AG04450 (cell line): ENCODE results near the gene KCND3. TPM values are rescaled to one million over a fixed set of nuclear protein-coding genes. Genes with fewer than 3 reads are reported as not detected.

Experiments
- CTCF ChIA-PET: fragments of 300-600, 350-600 bp; formaldehyde crosslinking; extraction: SDS; loops from one replicate; lab custom pipeline; 2022; ENCODE audit warnings: antibody characterized with exemption, inconsistent platforms; lab: Charles Lee
- POLR2A ChIA-PET: fragments of 350-600 bp; formaldehyde crosslinking; extraction: SDS; loops from one replicate; lab custom pipeline; 2021; ENCODE audit warnings: antibody characterized with exemption, inconsistent platforms; lab: Yijun Ruan, JAX
- DNase-seq: peaks from one replicate; pipeline ENCODE4 v3.0.0-alpha.2; 2011; ENCODE audit warnings: low read depth, low spot score
- H3K27ac ChIP-seq: one replicate; pipeline ENCODE4 v1.5.1; 2012; ENCODE audit warnings: low read depth, low read length, control low read depth
- H3K27me3 ChIP-seq: one replicate; pipeline ENCODE4 v1.6.0; 2012; ENCODE audit warnings: low read length; ENCODE audit not compliant: control insufficient read depth, insufficient read depth
- H3K4me3 ChIP-seq: 2 replicates; pipeline ENCODE4 v1.5.1; 2011; ENCODE audit warnings: mild to moderate bottlenecking, low read depth, low read length, control low read depth
- H3K9me3 ChIP-seq: 2 replicates; pipeline ENCODE4 v1.5.1; 2012; ENCODE audit warnings: low read length; ENCODE audit not compliant: control insufficient read depth, insufficient read depth
- polyA plus RNA-seq: library from polyadenylated mRNA; depleted of rRNA; stranded (reverse); fragments of >200 nt; gene quantifications from 2 replicates; pipeline ENCODE4 v1.2.3, GENCODE V29; 2011
- TF ChIP-seq, protein P1 (sequence below): IDR thresholded peaks from 2 replicates; pipeline ENCODE4 v1.5.1; 2011; ENCODE audit warnings: low read depth, low read length, control low read depth, inconsistent platforms

KCND3 gene
- polyA plus RNA-seq, 1 experiment: 0.02 TPM

DNA sequence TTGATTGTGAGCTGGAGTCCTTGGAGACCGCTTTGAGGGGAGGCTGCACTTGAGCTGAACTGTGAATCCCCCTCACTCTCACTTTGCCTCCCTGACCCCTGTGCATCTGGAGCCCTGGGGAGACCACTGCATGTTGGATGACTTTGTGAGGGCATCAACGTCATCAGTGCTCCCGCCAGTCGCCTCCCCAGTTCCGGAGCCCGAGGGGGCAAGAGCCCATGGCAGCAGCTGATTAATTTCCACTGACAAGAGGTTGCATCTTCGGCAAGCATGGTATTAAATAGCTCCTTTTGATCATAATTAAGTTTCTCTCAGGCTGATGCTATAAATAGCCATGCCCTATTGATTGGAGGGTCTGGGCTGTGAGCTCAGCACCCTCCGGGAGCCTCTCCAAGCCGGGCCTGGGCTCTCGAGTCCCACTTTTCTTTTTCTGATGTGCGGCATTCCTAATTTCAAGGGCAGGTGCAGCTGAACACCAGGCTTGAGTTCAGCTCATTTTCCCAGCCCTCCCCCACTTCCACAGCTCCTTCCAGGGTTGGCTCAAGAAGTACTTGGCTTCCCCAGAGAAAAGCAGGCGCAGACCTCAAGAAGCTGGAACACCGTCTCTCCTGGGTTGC is 33.2 kb downstream of the KCND3 start:
- H3K27ac ChIP-seq: no peak overlapping the region
- ChIA-PET CTCF (no interaction called here), POLR2A (no interaction called here)
- H3K27me3 ChIP-seq: peaks cover 2% of the 10 kb centered on the region
- H3K9me3 ChIP-seq: no peaks in the 10 kb centered on the region
- H3K4me3 ChIP-seq: no peak overlapping the region
- no peak for DNase-seq
- TF ChIP-seq, protein P1, sequence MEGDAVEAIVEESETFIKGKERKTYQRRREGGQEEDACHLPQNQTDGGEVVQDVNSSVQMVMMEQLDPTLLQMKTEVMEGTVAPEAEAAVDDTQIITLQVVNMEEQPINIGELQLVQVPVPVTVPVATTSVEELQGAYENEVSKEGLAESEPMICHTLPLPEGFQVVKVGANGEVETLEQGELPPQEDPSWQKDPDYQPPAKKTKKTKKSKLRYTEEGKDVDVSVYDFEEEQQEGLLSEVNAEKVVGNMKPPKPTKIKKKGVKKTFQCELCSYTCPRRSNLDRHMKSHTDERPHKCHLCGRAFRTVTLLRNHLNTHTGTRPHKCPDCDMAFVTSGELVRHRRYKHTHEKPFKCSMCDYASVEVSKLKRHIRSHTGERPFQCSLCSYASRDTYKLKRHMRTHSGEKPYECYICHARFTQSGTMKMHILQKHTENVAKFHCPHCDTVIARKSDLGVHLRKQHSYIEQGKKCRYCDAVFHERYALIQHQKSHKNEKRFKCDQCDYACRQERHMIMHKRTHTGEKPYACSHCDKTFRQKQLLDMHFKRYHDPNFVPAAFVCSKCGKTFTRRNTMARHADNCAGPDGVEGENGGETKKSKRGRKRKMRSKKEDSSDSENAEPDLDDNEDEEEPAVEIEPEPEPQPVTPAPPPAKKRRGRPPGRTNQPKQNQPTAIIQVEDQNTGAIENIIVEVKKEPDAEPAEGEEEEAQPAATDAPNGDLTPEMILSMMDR: no peak

DNA sequence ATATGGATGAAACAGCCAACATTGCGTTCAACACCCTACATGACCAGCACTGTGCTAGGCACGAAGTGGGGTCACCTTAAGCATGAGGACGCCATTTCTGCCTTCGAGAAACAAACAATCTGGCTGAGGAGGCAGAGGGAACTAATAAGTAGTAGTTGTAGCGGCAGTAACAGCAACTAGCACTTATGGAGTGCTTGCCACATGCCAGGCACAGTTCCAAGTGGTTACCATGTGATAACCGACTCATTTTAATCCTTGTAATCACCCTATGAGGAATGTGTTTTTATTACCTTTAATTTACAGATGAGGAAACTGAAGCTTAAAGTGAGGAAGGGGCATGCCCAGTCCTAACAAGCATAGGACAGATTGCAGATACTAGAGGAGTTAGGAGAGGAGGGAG is 33.7 kb downstream of the KCND3 start:
- CTCF ChIA-PET: no interaction called here
- TF ChIP-seq, protein P1: no peak
- POLR2A ChIA-PET: no interaction called here
- Histone ChIP-seq H3K27me3 (peaks cover 2% of the 10 kb centered on the region), H3K27ac (no peak overlapping the region), H3K4me3 (no peak overlapping the region), H3K9me3 (no peaks in the 10 kb centered on the region)
- no peak for DNase-seq

DNA sequence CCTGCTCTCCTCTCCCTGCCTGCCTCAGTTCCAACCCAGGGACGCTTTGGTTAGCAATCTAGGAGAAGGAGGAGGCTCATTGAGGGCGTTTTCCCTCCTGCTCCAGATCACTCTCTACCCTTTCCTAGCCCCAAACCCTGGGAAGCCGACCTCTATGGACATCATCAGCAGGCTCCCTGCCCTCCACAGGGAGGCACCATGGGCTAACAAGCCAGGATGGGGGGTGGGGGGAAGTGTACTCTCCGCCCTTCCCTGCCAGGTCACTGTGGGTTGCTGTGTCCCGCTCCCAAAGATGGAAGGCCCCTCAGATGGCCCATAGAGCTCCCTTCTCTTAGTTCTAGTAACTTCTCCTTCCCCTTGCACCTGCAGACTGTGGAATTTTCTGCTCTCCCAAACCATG is 35.7 kb downstream of the KCND3 start:
- TF ChIP-seq, protein P1: no peak
- DNase-seq: no peak

DNA sequence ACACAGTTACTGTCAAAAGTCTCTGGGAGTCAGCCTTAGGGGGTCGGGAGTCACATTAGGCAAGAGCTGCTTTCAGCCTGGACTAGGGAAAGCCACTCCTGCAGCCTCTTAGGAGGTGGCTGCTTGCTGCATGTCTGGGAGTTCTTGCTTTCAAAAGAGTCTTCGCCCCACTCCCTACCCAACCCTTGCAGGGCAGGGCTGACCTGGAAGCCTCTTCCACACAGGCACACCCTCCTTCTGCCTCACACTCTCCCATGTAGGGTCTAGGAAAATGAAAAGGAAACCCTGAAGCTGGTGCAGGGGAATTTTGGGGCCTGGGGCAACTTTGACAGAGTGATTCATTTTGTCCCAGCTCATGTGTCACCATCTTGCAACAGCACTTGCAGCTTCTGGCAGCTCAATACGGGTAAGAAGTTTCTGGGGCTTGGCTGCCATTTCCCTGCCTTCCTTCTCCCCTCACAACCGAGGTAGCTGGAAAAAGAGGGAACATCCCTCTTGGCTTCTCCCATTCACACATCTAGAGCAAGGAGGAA is 37.3 kb downstream of the KCND3 start:
- Histone ChIP-seq H3K27me3 (peaks cover 2% of the 10 kb centered on the region), H3K9me3 (no peaks in the 10 kb centered on the region), H3K27ac (no peak overlapping the region), H3K4me3 (no peak overlapping the region)
- ChIA-PET CTCF (no interaction called here), POLR2A (no interaction called here)
- DNase-seq: no peak
- TF ChIP-seq, protein P1: no peak

More for the DNA sequence above, 35.7 kb downstream of the KCND3 start:
- CTCF ChIA-PET: no interaction called here
- POLR2A ChIA-PET: no interaction called here
- Histone ChIP-seq H3K4me3 (no peak overlapping the region), H3K27ac (no peak overlapping the region), H3K9me3 (no peaks in the 10 kb centered on the region), H3K27me3 (peaks cover 2% of the 10 kb centered on the region)

DNA sequence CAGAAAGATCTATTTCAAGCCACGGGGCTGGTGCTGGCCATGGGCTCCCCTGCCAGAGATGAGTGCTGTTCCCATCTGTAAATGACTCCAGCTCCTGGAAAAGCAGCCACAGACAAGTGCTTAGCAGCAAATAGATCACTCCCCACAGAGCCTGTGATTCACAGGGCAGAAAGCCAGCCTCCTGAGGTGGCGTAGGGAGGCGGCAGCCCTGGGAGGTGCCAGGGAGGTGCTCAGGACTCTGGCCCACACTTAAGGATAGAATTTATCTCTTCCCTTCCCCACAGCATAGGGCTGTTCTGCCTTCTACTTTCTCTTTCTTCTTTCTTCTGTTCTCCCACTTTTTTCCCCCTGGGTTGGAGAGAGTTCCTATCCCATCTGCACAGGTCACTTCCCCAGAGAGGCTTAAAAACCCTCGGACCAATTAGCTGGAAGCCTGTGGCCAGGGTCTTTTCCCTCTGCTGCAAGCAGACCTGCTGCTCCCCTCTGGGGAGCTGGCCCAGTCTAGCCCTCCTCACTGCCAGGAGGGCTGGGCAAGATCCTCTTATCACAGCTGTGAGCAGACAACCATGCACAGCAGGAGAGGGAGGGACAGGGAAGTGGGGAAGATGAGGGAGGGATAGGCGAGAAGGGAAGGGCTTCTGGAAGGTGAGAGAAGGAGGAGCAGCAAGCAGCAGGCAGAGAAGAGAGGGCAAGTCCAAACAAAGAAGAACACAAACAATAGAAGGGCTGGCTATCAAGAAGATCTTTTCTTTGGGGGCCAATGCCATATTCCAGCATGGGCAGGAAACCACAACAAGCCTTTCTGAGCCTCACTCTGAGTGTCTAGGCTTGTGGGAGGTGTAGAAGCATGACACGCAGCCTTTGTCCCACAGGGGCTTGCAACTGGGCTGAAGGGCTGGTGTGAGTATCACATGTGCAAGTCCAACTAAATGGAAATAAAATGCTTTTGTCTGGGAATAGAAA is 41.0 kb downstream of the KCND3 start:
- ChIA-PET POLR2A (no interaction called here), CTCF (no interaction called here)

More for the DNA sequence above, 41.0 kb downstream of the KCND3 start:
- no peak overlapping the region for H3K27ac ChIP-seq
- TF ChIP-seq, protein P1: no peak
- DNase-seq: no peak
- H3K27me3 ChIP-seq: no peaks in the 10 kb centered on the region
- H3K9me3 ChIP-seq: no peaks in the 10 kb centered on the region
- H3K4me3 ChIP-seq: no peak overlapping the region
